ENCODE measurements around the gene B3GAT2.

B3GAT2 gene

DNA sequence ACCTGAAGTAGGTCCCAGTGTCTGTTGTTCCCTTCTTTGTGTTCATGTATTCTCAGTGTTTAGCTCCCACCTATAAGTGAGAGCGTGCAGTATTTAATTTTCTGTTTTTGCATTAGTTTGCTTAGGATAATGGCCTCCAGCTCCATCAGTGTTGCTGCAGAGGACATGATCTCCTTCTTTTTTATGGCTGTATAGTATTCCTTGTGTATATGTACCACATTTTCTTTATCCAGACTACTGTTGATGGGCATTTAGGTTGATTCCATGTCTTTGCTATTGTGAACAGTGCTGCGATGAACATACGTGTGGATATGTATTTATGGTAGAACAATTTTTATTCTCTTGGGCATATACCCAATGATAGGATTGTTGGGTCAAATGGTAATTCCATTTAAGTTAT is 125.4 kb downstream of the B3GAT2 start:
- Histone ChIP-seq H3K27ac (replicated peaks; ENCODE audit: low read length) (no peak overlapping the region), H3K23ac (ENCODE audit: low read depth, low read length, poor library complexity) (no peak overlapping the region), H2BK15ac (ENCODE audit: low read length) (no peak overlapping the region), H2BK120ac (ENCODE audit: low read depth, low read length) (no peak overlapping the region), H2AK5ac (ENCODE audit: low read depth, low read length) (no peak overlapping the region), H3K79me1 (ENCODE audit: low read depth, low read length) (no peaks in the 10 kb centered on the region), H3K18ac (ENCODE audit: low read length) (no peak overlapping the region), H3K4me2 (ENCODE audit: insufficient read depth, low read length, poor library complexity, severe bottlenecking) (no peak overlapping the region), H4K91ac (ENCODE audit: low read depth, low read length, poor library complexity) (no peak overlapping the region), H3K4ac (ENCODE audit: low read length) (no peak overlapping the region), H2BK5ac (ENCODE audit: low read length) (no peak overlapping the region), H3K9me3 (replicated peaks in 1 of 2; ENCODE audit: control insufficient read depth in 2 of 2, insufficient read depth in 1 of 2, low read depth in 1 of 2, low read length in 2 of 2) (no peaks in the 10 kb centered on the region), H3K14ac (ENCODE audit: low read length) (no peak overlapping the region), H3K27me3 (ENCODE audit: control insufficient read depth in 3 of 3, insufficient read depth in 3 of 3, low read depth in 1 of 3, low read length in 3 of 3) (no peaks in the 10 kb centered on the region), H3K4me1 (ENCODE audit: control insufficient read depth in 2 of 2, insufficient read depth in 1 of 2, low read depth in 1 of 2, low read length in 2 of 2) (no peaks in the 10 kb centered on the region), H3K36me3 (replicated peaks in 1 of 2; ENCODE audit: control insufficient read depth in 2 of 2, insufficient read depth in 2 of 2, low read length in 2 of 2) (no peaks in the 10 kb centered on the region), H3K9ac (ENCODE audit: low read depth, low read length, poor library complexity) (no peak overlapping the region), H2AFZ (ENCODE audit: low read length) (no peak overlapping the region), H3K4me3 (ENCODE audit: low read length in 2 of 2) (no peak overlapping the region), H4K8ac (ENCODE audit: low read depth, low read length) (no peak overlapping the region), H2BK12ac (ENCODE audit: low read length) (no peak overlapping the region)
- WGBS, 2 donors (ENCODE audit: extremely low coverage in 2 of 2, insufficient read length in 2 of 2, insufficient replicate concordance in 1 of 2) = no CpG with 5 or more reads among the region's 3 CpGs
- no peak for DNase-seq (ENCODE audit: low spot score)

DNA sequence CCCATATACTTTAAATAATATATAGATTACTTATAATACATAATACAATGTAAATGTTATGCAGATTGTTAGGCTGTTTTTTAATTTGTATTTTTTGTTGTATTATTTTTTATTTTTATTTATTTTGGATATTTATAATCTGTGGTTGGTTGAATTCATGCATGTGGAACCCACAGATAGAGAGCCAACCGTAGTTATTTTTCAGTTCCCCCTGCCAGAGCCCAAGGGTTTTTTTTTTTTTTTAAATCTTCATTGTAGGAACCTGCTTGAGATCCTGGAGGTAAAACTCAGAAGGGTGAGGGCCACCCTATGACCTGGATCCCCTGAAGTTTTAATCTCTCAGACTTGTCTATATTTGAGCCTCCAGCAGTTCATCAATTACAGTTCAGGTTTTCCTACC is 133.2 kb downstream of the B3GAT2 start:
- Histone ChIP-seq H3K4me3 (ENCODE audit: low read length in 2 of 2) (no peak overlapping the region), H3K79me1 (ENCODE audit: low read depth, low read length) (no peaks in the 10 kb centered on the region), H3K18ac (ENCODE audit: low read length) (no peak overlapping the region), H3K4me1 (ENCODE audit: control insufficient read depth in 2 of 2, insufficient read depth in 1 of 2, low read depth in 1 of 2, low read length in 2 of 2) (no peaks in the 10 kb centered on the region), H2AFZ (ENCODE audit: low read length) (no peak overlapping the region), H4K91ac (ENCODE audit: low read depth, low read length, poor library complexity) (no peak overlapping the region), H2BK120ac (ENCODE audit: low read depth, low read length) (no peak overlapping the region), H2BK5ac (ENCODE audit: low read length) (no peak overlapping the region), H4K8ac (ENCODE audit: low read depth, low read length) (no peak overlapping the region), H3K9me3 (replicated peaks in 1 of 2; ENCODE audit: control insufficient read depth in 2 of 2, insufficient read depth in 1 of 2, low read depth in 1 of 2, low read length in 2 of 2) (no peaks in the 10 kb centered on the region), H2BK12ac (ENCODE audit: low read length) (no peak overlapping the region), H2AK5ac (ENCODE audit: low read depth, low read length) (no peak overlapping the region), H3K4ac (ENCODE audit: low read length) (no peak overlapping the region), H3K4me2 (ENCODE audit: insufficient read depth, low read length, poor library complexity, severe bottlenecking) (no peak overlapping the region), H3K27ac (replicated peaks; ENCODE audit: low read length) (no peak overlapping the region), H3K14ac (ENCODE audit: low read length) (no peak overlapping the region), H3K23ac (ENCODE audit: low read depth, low read length, poor library complexity) (no peak overlapping the region), H2BK15ac (ENCODE audit: low read length) (no peak overlapping the region), H3K27me3 (ENCODE audit: control insufficient read depth in 3 of 3, insufficient read depth in 3 of 3, low read depth in 1 of 3, low read length in 3 of 3) (no peaks in the 10 kb centered on the region), H3K36me3 (replicated peaks in 1 of 2; ENCODE audit: control insufficient read depth in 2 of 2, insufficient read depth in 2 of 2, low read length in 2 of 2) (no peaks in the 10 kb centered on the region), H3K9ac (ENCODE audit: low read depth, low read length, poor library complexity) (no peak overlapping the region)
- WGBS, 2 donors (ENCODE audit: extremely low coverage in 2 of 2, insufficient read length in 2 of 2, insufficient replicate concordance in 1 of 2) = no CpG with 5 or more reads among the region's 1 CpG
- no peak for DNase-seq (ENCODE audit: low spot score)

DNA sequence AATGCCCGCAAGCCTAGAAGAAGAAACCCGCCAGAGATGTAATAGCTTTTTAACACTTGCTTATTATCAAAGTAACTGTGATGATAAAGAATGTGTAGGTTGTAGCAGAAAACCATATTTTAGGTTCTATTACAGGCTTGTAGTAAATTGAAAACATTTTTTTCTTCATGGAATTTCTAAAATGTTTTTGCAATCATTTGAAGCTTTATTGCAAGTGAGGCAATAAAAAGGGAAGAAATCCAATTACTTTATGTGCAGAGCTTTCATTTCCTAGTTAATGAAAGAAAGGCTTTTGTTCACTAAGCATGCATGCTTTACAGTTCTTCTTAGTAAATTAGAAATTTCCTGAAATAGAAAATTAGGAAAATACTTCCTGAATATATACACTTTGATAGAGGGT is 135.1 kb downstream of the B3GAT2 start:
- Histone ChIP-seq H3K4me3 (ENCODE audit: low read length in 2 of 2) (no peak overlapping the region), H3K14ac (ENCODE audit: low read length) (no peak overlapping the region), H3K36me3 (replicated peaks in 1 of 2; ENCODE audit: control insufficient read depth in 2 of 2, insufficient read depth in 2 of 2, low read length in 2 of 2) (no peaks in the 10 kb centered on the region), H3K4ac (ENCODE audit: low read length) (no peak overlapping the region), H2BK12ac (ENCODE audit: low read length) (no peak overlapping the region), H2BK120ac (ENCODE audit: low read depth, low read length) (no peak overlapping the region), H3K9me3 (replicated peaks in 1 of 2; ENCODE audit: control insufficient read depth in 2 of 2, insufficient read depth in 1 of 2, low read depth in 1 of 2, low read length in 2 of 2) (no peaks in the 10 kb centered on the region), H2AK5ac (ENCODE audit: low read depth, low read length) (no peak overlapping the region), H3K4me1 (ENCODE audit: control insufficient read depth in 2 of 2, insufficient read depth in 1 of 2, low read depth in 1 of 2, low read length in 2 of 2) (no peaks in the 10 kb centered on the region), H3K27ac (replicated peaks; ENCODE audit: low read length) (no peak overlapping the region), H4K8ac (ENCODE audit: low read depth, low read length) (no peak overlapping the region), H4K91ac (ENCODE audit: low read depth, low read length, poor library complexity) (no peak overlapping the region), H2BK5ac (ENCODE audit: low read length) (no peak overlapping the region), H3K79me1 (ENCODE audit: low read depth, low read length) (no peaks in the 10 kb centered on the region), H3K27me3 (ENCODE audit: control insufficient read depth in 3 of 3, insufficient read depth in 3 of 3, low read depth in 1 of 3, low read length in 3 of 3) (no peaks in the 10 kb centered on the region), H3K9ac (ENCODE audit: low read depth, low read length, poor library complexity) (no peak overlapping the region), H2AFZ (ENCODE audit: low read length) (no peak overlapping the region), H3K4me2 (ENCODE audit: insufficient read depth, low read length, poor library complexity, severe bottlenecking) (no peak overlapping the region), H3K18ac (ENCODE audit: low read length) (no peak overlapping the region), H2BK15ac (ENCODE audit: low read length) (no peak overlapping the region), H3K23ac (ENCODE audit: low read depth, low read length, poor library complexity) (no peak overlapping the region)
- DNase-seq (ENCODE audit: low spot score) = no peak
- WGBS, 2 donors (ENCODE audit: extremely low coverage in 2 of 2, insufficient read length in 2 of 2, insufficient replicate concordance in 1 of 2) = no CpG with 5 or more reads among the region's 2 CpGs

DNA sequence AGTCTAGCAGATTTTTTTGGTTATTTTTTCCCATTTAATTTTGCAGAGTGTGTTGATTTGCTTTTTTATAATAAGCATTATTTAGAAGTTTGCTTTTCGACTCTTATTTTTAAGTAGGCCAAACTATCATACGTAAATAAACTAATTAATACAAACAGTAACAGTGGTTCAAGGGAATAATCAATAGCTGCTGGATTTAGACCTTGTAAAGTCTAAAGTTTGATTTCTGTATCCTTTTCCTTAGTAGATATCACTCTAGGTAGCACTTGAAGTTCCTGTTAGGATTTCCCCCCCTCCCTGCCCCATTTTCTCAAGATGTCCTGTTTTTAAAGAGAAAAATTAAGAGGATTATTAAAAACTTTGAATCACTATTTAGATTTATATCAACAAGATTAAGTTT is 136.1 kb downstream of the B3GAT2 start:
- Histone ChIP-seq H4K91ac (ENCODE audit: low read depth, low read length, poor library complexity) (no peak overlapping the region), H2BK12ac (ENCODE audit: low read length) (no peak overlapping the region), H3K4me1 (ENCODE audit: control insufficient read depth in 2 of 2, insufficient read depth in 1 of 2, low read depth in 1 of 2, low read length in 2 of 2) (no peaks in the 10 kb centered on the region), H3K4me3 (ENCODE audit: low read length in 2 of 2) (no peak overlapping the region), H2BK15ac (ENCODE audit: low read length) (no peak overlapping the region), H3K14ac (ENCODE audit: low read length) (no peak overlapping the region), H3K9ac (ENCODE audit: low read depth, low read length, poor library complexity) (no peak overlapping the region), H2AFZ (ENCODE audit: low read length) (no peak overlapping the region), H3K18ac (ENCODE audit: low read length) (no peak overlapping the region), H3K4me2 (ENCODE audit: insufficient read depth, low read length, poor library complexity, severe bottlenecking) (no peak overlapping the region), H3K4ac (ENCODE audit: low read length) (no peak overlapping the region), H2AK5ac (ENCODE audit: low read depth, low read length) (no peak overlapping the region), H3K79me1 (ENCODE audit: low read depth, low read length) (no peaks in the 10 kb centered on the region), H3K36me3 (replicated peaks in 1 of 2; ENCODE audit: control insufficient read depth in 2 of 2, insufficient read depth in 2 of 2, low read length in 2 of 2) (no peaks in the 10 kb centered on the region), H2BK120ac (ENCODE audit: low read depth, low read length) (no peak overlapping the region), H3K23ac (ENCODE audit: low read depth, low read length, poor library complexity) (no peak overlapping the region), H4K8ac (ENCODE audit: low read depth, low read length) (no peak overlapping the region), H3K9me3 (replicated peaks in 1 of 2; ENCODE audit: control insufficient read depth in 2 of 2, insufficient read depth in 1 of 2, low read depth in 1 of 2, low read length in 2 of 2) (no peaks in the 10 kb centered on the region), H3K27me3 (ENCODE audit: control insufficient read depth in 3 of 3, insufficient read depth in 3 of 3, low read depth in 1 of 3, low read length in 3 of 3) (no peaks in the 10 kb centered on the region), H3K27ac (replicated peaks; ENCODE audit: low read length) (no peak overlapping the region), H2BK5ac (ENCODE audit: low read length) (no peak overlapping the region)
- no peak for DNase-seq (ENCODE audit: low spot score)
- WGBS, 2 donors (ENCODE audit: extremely low coverage in 2 of 2, insufficient read length in 2 of 2, insufficient replicate concordance in 1 of 2) = no CpG with 5 or more reads among the region's 2 CpGs
